IPS DF 6.9 (cell line): Measurements from ENCODE around the gene CD2AP.

Source experiments
- DNase-seq: peaks from one replicate; pipeline ENCODE4 v3.0.0-alpha.2; 2013; ENCODE audit warnings: low read depth, low spot score
- H3K27ac ChIP-seq: one replicate; pipeline ENCODE4 v1.5.1; 2013; ENCODE audit warnings: low read length, control low read depth
- H3K27me3 ChIP-seq: 2 replicates; pipeline ENCODE4 v1.6.1; 2013; ENCODE audit warnings: mild to moderate bottlenecking, low read length; ENCODE audit not compliant: control insufficient read depth, insufficient read depth
- H3K36me3 ChIP-seq: 2 replicates; pipeline ENCODE4 v1.6.1; 2013; ENCODE audit warnings: low read length; ENCODE audit not compliant: control insufficient read depth, insufficient read depth
- H3K4me1 ChIP-seq: 2 replicates; pipeline ENCODE4 v1.6.1; 2013; ENCODE audit warnings: low read length; ENCODE audit not compliant: control insufficient read depth, insufficient read depth
- H3K4me3 ChIP-seq: 2 replicates; pipeline ENCODE4 v1.5.1; 2013; ENCODE audit warnings: mild to moderate bottlenecking, low read length
- H3K9me3 ChIP-seq: 2 replicates; pipeline ENCODE4 v1.6.1; 2013; ENCODE audit warnings: low read length, inconsistent platforms; ENCODE audit not compliant: control insufficient read depth, insufficient read depth
- WGBS: extraction: QIAGEN DNeasy Blood & Tissue Kit; methylation state at CpG from one replicate; pipeline ENCODE4 v1.1.7; 2013; ENCODE audit warnings: mixed read lengths, missing lambda C conversion rate; ENCODE audit not compliant: insufficient read length, insufficient coverage; 5-methylcytosine and 5-hydroxymethylcytosine counted together

The CD2AP gene

GRCh38 chr6:47477497-47478232, at the start of gene CD2AP:
CD2AP (plus strand) TSS chr6:47477789; CDS start chr6:47478245, 456 bp downstream.
- no CpG with 5 or more reads among the region's 83 CpGs for WGBS

GRCh38 chr6:47428288-47428687, 49.3 kb upstream of the CD2AP start:
- H3K4me3 ChIP-seq, result no peak overlapping the region
- H3K36me3 ChIP-seq, result no peaks in the 10 kb centered on the region
- no peaks in the 10 kb centered on the region for H3K9me3 ChIP-seq
- WGBS, result no CpG with 5 or more reads among the region's 2 CpGs
- no peaks in the 10 kb centered on the region for H3K27me3 ChIP-seq
- DNase-seq, result no peak
- H3K4me1 ChIP-seq, result no peaks in the 10 kb centered on the region
- H3K27ac ChIP-seq, result no peak overlapping the region

More at GRCh38 chr6:47477497-47478232, at the start of gene CD2AP:
- no peaks in the 10 kb centered on the region for H3K27me3 ChIP-seq
- no peaks in the 10 kb centered on the region for H3K36me3 ChIP-seq
- H3K27ac ChIP-seq, result no peak within 1 kb of the TSS
- H3K4me3 ChIP-seq, result peak within 1 kb of the TSS; percentile 96
- H3K9me3 ChIP-seq, result no peaks in the 10 kb centered on the region
- H3K4me1 ChIP-seq, result peaks cover 2% of the 10 kb centered on the region; the same call in 1 of the 2 replicates
- DNase-seq, result peak; percentile 81

GRCh38 chr6:47428746-47429664, 48.6 kb upstream of the CD2AP start:
- Histone ChIP-seq H3K9me3 (no peaks in the 10 kb centered on the region), H3K27ac (no peak overlapping the region), H3K36me3 (no peaks in the 10 kb centered on the region), H3K27me3 (no peaks in the 10 kb centered on the region), H3K4me1 (no peaks in the 10 kb centered on the region), H3K4me3 (no peak overlapping the region)
- no CpG with 5 or more reads among the region's 2 CpGs for WGBS
- peak; percentile 73 for DNase-seq

GRCh38 chr6:47434372-47435253, 43.0 kb upstream of the CD2AP start:
- DNase-seq, result no peak
- no peaks in the 10 kb centered on the region for H3K36me3 ChIP-seq
- H3K4me3 ChIP-seq, result no peak overlapping the region
- H3K27ac ChIP-seq, result no peak overlapping the region
- no peaks in the 10 kb centered on the region for H3K9me3 ChIP-seq
- H3K4me1 ChIP-seq, result no peaks in the 10 kb centered on the region
- H3K27me3 ChIP-seq, result no peaks in the 10 kb centered on the region
- WGBS, result no CpG with 5 or more reads among the region's 2 CpGs

- no peaks in the 10 kb centered on the region for H3K27me3 ChIP-seq
- H3K27ac ChIP-seq, result no peak overlapping the region
- no peaks in the 10 kb centered on the region for H3K9me3 ChIP-seq
- H3K36me3 ChIP-seq, result no peaks in the 10 kb centered on the region
- H3K4me1 ChIP-seq, result no peaks in the 10 kb centered on the region
- no peak overlapping the region for H3K4me3 ChIP-seq
- no peak for DNase-seq
- WGBS, result no CpG with 5 or more reads among the region's 2 CpGs
Measured at GRCh38 chr6:47435254-47435612, 42.4 kb upstream of the CD2AP start.

- DNase-seq, result no peak
- 100% methylated on average over 2 of the region's 4 CpGs for WGBS
- no peak overlapping the region for H3K4me3 ChIP-seq
- no peak overlapping the region for H3K27ac ChIP-seq
- H3K27me3 ChIP-seq, result no peaks in the 10 kb centered on the region
- H3K36me3 ChIP-seq, result no peaks in the 10 kb centered on the region
- H3K9me3 ChIP-seq, result no peaks in the 10 kb centered on the region
- no peaks in the 10 kb centered on the region for H3K4me1 ChIP-seq
Measured at GRCh38 chr6:47437592-47437991, 40.0 kb upstream of the CD2AP start.

GRCh38 chr6:47438481-47439347, 38.9 kb upstream of the CD2AP start:
- no peaks in the 10 kb centered on the region for H3K4me1 ChIP-seq
- no CpG with 5 or more reads among the region's 8 CpGs for WGBS
- DNase-seq, result no peak
- no peaks in the 10 kb centered on the region for H3K36me3 ChIP-seq
- no peak overlapping the region for H3K4me3 ChIP-seq
- no peak overlapping the region for H3K27ac ChIP-seq
- H3K9me3 ChIP-seq, result no peaks in the 10 kb centered on the region
- no peaks in the 10 kb centered on the region for H3K27me3 ChIP-seq

- H3K9me3 ChIP-seq, result no peaks in the 10 kb centered on the region
- WGBS, result no CpG with 5 or more reads among the region's 2 CpGs
- DNase-seq, result no peak
- no peak overlapping the region for H3K4me3 ChIP-seq
- H3K27ac ChIP-seq, result no peak overlapping the region
- no peaks in the 10 kb centered on the region for H3K36me3 ChIP-seq
- no peaks in the 10 kb centered on the region for H3K27me3 ChIP-seq
- H3K4me1 ChIP-seq, result no peaks in the 10 kb centered on the region
Measured at GRCh38 chr6:47439348-47439668, 38.3 kb upstream of the CD2AP start.

- no CpG with 5 or more reads among the region's 3 CpGs for WGBS
- H3K9me3 ChIP-seq, result no peaks in the 10 kb centered on the region
- H3K36me3 ChIP-seq, result no peaks in the 10 kb centered on the region
- no peak overlapping the region for H3K4me3 ChIP-seq
- DNase-seq, result no peak
- no peaks in the 10 kb centered on the region for H3K27me3 ChIP-seq
- H3K4me1 ChIP-seq, result no peaks in the 10 kb centered on the region
- H3K27ac ChIP-seq, result no peak overlapping the region
Measured at GRCh38 chr6:47440719-47441118, 36.9 kb upstream of the CD2AP start.
